Stomach (tissue), 4 donors: ENCODE measurements around the gene LSM12.

ENCODE experiments used
- EP300 ChIP-seq: sonication (generic); formaldehyde crosslinking; IDR thresholded peaks from one replicate; pipeline ENCODE4 v1.6.1; 2017; ENCODE audit warnings: antibody characterized with exemption
- TF ChIP-seq, protein P1 (sequence below), 7 experiments: fragments of 450-650 bp in 4 of 7; fragments of 200-600 bp in 3 of 7; sonication (generic) in 3 of 7; IDR thresholded peaks; one replicate each; pipeline ENCODE4 v1.5.1; 2016 to 2019; ENCODE audit warnings: antibody characterized with exemption in 7 of 7, control low read depth in 2 of 7, mild to moderate bottlenecking in 1 of 7

DNA sequence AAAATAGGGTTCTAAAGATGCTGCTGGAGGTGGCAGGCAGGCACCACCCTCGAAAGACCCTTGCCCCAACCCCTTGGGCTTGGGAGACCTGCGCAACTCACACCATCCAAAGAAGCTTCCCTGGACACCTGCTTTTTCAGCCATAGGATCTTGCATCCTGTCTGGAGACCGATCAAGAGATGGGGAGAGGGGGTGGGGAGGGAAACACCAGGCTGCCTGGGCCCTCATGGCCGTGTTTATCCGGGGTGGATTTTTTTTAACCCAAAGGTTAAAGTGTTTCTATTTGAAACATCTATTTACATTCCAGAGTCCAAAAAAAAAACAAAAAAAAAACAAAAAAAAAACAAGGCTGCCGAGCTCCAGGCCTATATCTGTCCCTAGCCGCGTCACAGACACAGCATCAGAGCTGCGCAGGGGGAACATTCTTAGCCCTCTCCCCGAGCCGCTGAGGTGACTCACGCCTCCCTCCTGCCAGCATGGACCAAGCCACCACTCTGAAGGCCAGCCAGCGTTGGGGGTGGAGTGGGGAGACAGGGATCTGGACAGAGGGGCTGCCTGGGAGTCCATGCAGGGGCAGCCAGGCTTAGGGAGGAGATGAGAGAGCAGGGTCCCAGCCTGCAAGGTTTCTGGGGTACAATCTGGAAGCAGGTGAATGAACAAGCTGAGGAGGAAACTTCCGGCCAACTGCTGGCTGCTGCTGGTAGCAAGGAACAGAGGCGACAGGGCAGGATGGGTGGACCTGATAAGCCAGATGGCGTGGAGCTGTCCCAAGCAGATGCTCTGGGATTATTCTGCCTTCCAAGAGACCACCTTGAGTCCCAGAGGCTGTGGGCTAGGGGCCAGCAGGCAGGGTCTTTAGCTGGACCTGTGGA, 42.2 kb upstream of the LSM12 start:
- TF ChIP-seq EP300, result no peak
- TF ChIP-seq, protein P1, sequence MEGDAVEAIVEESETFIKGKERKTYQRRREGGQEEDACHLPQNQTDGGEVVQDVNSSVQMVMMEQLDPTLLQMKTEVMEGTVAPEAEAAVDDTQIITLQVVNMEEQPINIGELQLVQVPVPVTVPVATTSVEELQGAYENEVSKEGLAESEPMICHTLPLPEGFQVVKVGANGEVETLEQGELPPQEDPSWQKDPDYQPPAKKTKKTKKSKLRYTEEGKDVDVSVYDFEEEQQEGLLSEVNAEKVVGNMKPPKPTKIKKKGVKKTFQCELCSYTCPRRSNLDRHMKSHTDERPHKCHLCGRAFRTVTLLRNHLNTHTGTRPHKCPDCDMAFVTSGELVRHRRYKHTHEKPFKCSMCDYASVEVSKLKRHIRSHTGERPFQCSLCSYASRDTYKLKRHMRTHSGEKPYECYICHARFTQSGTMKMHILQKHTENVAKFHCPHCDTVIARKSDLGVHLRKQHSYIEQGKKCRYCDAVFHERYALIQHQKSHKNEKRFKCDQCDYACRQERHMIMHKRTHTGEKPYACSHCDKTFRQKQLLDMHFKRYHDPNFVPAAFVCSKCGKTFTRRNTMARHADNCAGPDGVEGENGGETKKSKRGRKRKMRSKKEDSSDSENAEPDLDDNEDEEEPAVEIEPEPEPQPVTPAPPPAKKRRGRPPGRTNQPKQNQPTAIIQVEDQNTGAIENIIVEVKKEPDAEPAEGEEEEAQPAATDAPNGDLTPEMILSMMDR (IDR thresholded peaks at IDR 0.05), result no peak
